GM21390 (cell line): ENCODE data around the gene GRXCR2.
"Not testable (repeated sequence)": the region's sequence is repeated elsewhere in the genome, so short reads cannot be mapped to it uniquely, and the experiment has no call there.

Source experiments
- ATAC-seq: cut with Tn5 transposase; IDR thresholded peaks from one replicate; pipeline ENCODE4 v1.9.1; 2021; ENCODE audit not compliant: unreplicated experiment

Gene GRXCR2

DNA sequence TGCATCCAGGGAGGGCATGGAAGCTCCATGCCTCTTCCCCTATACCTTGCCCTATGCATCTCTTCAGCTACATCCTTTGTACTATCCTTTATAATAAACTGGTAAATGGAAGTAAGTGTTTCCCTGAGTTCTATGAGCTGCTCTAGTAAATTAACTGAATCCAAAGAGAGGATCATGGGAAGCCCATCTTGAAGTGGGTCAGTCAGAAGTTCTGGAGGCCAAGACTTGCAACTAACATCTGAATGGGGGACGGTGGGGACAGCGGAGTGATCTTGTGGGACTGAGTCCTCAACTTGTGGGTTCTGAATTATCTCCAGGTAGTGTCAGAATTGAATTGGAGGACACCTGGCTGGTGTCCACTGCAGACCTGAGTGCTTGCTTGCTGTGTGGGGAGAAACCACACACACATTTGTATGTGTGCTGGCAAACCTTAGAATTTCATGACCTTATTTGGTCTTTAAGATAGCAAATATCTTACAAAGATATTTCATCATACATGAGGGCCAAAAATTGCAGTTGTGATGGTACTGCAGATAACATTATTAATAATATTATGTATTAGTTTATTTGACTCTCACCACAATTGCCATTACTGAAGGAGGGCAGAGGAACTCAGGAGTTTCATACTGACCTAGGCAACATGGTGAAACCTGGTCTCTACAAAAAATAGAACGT is 32.2 kb downstream of the GRXCR2 start:
- no peak for ATAC-seq

DNA sequence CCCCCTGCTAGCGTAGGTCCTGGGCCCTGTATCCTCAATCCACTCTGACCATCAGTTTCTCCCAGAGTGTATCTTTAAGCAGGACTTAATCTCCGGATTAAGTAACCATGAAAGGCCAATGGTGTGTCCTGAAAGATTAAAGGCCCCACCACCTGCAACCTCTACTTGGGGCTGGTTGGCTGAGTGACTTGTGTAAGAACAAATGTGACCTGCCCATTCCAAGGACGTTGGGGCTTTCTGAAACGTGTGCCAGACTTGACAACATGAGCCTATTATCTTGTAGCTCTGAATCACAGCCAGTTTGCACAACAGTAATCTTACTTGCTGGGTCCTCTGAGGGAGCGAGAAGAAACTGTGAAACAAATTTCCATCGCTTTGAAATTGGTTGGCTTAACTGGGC is 34.5 kb downstream of the GRXCR2 start:
- ATAC-seq: no peak

- ATAC-seq: not testable (repeated sequence)
Measured at GRCh38 chr5:145836241-145836640, 36.6 kb downstream of the GRXCR2 start.

DNA sequence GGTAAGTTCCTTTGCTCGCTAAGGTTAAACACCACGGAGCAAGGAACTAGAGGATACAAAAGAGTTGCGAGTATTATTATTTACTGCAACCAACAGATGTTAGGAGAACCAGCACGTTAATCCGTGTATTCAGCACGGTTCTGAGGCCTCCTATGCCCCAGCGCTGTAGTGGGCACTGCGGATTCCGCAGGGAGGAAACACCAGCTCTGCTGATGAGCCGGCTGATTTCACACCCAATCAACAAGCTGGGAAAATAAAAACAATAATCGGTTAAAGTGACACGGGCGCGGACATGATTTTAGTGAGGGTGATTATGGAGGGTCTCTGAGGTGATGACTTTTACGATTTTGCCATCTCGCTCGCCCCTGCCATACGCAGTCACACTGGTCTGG is 37.0 kb downstream of the GRXCR2 start:
- no peak for ATAC-seq

DNA sequence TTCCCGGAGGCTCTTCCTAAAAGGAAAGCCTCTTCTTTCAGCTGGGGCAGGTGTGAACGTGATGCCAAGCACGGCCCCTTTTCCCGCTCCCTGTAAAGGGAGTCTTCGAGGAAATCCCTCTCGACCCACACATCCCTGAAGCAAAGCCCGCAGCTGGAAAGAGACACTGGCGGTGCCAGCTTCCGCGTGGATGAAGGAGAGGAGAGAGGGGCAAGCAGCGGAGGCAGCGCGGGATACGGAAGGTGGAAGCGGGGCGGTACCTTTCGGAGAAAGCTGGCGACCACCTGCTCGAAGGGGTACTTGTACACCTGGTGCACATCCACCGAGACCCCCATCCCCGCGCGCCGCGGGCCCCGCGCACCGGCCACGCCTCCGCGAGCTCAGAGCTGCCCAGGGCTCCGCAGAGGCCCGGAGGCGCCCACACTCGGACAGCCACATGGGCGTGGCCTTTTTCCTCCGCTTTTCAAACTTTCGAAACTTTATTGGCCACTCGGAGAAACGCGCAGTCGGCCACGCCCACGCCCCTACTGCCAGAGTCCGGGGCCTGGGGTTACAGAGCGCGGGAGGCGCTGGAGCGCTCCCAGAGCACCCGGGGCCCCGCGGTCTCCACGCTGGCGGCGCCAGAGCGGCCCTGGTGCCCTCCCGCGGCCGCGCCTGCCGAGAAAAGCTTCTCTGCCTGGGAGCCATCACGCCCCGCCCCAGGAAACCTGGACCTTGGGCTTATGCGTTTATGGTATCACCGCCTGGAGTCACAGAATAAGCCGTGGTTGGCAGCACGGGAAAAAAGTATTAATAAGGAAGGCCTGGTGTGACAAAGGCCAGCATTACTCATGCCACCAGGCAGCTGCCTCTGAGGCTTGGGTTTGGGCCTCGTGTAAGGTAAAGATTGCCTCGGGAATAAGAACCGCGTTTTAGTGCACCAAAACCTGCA is 37.6 kb downstream of the GRXCR2 start, which contains the start of gene PRELID2:
PRELID2 (minus strand) TSS at position 426 of the 931 bp plus-strand sequence; CDS start at position 335, 91 bp downstream.
- ATAC-seq: peak; percentile 84

GRCh38 chr5:145834554-145834916 is 38.3 kb downstream of the GRXCR2 start:
- ATAC-seq: peak; percentile 1

DNA sequence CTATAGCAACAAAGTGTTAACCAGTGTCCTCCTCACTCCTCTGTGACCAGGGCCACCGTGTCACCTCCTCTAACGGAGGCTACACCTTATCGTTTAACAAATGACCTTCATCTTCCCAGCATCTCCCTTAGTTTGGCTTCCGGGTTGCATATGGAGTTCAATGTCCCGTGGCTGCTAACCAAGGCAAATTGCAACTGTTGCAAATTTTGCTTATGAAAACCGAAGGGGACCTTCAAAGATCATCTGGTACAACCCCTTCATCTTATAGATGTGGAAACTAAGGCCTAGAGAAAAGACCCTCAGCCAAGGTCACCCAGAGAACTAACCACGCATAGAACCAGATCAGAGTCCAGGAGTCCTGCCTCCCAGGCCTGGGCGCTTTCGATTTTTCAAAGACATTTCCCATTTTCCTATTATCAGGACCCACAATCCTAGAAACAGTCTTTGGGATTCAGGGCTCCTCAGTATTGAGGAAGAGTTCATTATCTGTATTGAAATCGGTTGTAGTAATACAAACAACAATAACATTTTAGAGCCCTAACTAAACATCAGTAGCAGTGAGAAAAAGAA is 39.1 kb downstream of the GRXCR2 start:
- ATAC-seq: no peak

DNA sequence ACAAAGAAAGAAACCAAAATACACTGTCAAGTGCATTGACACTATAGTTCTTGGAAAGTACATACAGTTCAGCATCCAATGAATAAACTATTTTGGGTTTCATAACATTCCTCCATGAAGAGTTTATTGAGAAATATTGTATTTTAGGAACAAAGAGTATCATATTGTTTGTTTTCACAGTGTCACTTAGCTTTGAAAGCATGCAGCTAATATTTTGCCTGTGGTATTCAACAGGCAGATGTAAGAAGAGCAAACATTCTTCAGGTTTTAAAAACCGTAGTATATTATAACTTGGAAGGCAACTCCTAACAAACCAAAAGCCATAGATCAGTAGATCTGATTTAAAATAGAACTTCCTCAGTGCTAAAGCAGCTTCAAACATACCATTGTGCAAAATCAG is 42.2 kb downstream of the GRXCR2 start:
- no peak for ATAC-seq

- no peak for ATAC-seq
Measured at GRCh38 chr5:145829708-145830361, 43.0 kb downstream of the GRXCR2 start.

DNA sequence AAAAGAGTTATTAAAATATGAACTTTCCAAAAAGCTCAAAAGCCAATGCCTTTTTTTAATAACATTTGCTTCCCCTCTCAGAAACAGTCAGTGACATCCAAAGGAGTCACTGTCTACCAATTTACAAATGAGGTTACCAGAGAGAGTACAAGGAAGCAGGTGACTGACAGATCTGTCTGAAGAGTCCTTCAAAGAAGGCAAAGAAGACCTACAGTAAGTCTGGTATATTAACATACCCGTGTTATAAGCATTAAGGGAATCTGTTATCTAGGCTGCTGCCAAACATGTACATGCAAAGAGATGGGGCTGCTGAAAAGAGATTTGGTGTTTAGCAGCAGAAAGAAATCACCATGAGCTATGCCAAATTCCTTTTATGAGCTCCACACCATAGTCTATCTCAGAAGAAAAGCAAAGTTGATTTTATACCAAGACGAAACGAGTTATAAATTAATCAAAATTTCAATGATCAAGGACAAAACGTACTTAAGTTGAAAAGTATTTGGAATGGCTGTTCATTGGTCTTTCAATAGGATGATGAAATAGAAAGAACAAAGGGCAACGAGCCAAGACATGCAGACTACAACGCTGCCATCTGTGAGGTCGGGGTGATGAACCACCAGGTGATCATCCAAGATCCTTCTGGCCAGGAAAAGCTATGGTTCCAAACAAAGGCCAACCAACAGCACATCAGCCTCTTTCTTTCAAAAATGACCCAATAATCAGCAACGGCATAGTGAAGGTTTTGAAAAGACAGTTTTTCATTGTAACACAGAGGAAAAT is 45.7 kb downstream of the GRXCR2 start:
- no peak for ATAC-seq

- peak; percentile 82 for ATAC-seq
Measured at GRCh38 chr5:145825751-145826180, 47.0 kb downstream of the GRXCR2 start.

DNA sequence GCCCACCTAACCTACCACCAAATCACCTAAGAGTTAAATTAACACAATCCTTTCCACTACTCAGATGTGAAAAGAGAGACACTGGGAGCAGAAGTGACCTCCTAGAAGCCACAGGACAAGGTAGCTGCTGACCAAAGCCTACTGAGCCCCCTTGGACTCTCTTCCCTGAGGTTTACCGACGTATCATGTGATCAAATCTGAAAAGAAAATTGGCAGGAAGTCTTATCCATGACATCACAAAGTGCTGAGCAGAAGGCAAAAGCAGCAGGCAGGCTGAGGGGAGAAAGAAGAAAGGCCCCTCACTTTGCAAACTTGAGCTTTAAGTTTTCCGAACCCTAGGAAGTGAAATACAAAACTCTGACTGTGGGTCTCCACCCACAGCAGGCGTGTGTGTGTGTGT is 48.8 kb downstream of the GRXCR2 start:
- ATAC-seq: no peak

DNA sequence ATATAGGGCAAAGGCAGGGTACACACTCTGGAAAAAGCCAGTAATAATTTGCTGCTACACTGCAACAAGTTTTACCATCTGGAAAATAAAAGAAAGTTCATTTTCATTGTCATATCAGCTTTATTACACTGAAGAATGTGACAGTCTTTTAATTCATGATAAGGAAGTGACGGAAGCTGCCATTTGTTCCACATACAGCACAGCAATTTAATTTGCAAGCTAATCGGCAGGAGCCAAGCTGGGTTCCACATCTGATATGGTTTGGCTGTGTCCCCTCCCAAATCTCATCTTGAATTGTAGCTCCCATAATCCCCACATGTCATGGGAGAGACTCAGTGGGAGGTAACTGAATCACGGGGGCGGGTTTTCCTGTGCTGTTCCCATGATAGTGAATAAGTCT is 54.2 kb downstream of the GRXCR2 start:
- no peak for ATAC-seq

DNA sequence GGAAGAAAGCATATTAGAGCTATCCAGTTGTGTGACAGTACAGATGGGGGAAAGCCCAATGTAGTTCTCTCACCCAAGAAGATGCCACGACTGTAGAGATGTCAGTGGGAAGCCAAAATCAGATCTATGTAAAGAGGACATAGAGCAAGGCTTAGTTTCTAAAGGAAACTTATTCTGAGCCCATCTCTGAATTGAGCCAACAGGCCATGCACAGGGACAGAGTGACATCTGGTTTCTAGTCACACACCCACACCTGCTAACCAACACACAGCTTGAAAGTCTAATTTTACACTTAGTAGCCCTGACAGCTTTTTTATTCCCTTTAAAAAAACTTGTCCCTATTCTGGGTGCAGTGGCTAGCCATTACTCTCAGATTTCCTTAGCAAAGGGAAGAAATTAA is 59.9 kb downstream of the GRXCR2 start:
- ATAC-seq: no peak

DNA sequence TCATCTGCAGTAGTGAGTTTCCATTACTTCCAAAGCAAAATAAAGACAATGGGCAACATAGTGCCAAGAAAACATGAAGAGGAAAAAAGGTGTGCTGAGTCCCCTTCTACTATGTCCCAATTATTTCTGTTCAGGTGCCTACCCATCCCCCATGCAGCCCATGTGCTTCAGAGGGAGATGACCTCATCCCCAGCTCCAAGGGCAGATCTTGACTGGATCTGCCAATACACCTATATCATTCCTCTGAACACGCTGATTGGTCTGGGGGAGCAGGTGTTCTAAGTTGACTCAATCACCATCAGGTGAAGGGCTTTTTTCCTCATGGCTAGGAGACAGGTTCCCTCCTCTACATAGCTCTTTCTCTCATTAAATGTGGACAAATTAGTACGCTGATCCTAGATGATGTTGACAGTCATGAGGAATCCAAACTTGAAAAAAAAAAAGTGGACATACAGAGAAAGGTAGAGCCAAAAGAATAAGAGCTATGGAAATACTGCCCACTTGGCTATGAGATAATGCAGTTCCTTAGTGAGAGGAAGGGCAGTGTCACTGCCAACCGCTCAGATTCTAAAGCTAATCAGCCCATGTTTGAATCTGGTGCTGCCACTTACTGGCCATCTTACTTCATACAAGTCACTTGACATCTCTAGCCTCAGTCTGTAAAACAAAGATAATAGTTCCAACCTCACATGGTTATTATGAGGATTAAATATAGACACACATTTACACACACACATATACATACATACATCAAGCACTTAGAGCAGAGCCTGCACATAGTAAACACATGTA is 60.8 kb downstream of the GRXCR2 start:
- no peak for ATAC-seq
